K562 (cell line): ENCODE measurements around the gene SLC48A1. TPM values are rescaled to one million over a fixed set of nuclear protein-coding genes. Genes with fewer than 3 reads are reported as not detected.
A peak's percentile ranks its signal among the peaks of the same experiment; 100 is the strongest.

ENCODE experiments used
- ATAC-seq: fragments of 200-7000 bp; cut with Tn5 transposase; 3 replicates; pipeline ENCODE4 v1.9.1; 2020; ENCODE audit warnings: moderate library complexity
- BruUV-seq: library from RNA; stranded (reverse); fragments of 400-500 nt; replicated peaks from 2 replicates; lab custom pipeline; 2021; lab: Mats Ljungman, UMichigan
- CTCF ChIA-PET: fragments of 300-600 bp; formaldehyde crosslinking; extraction: SDS; loops from one replicate; lab custom pipeline; 2021; ENCODE audit warnings: low intra/inter-chr PET ratio; lab: Yijun Ruan, JAX
- POLR2A ChIA-PET: fragments of 300-600, 350-650 bp; sonication (Branson Sonifier 250); formaldehyde crosslinking; extraction: SDS; loops from one replicate; lab custom pipeline; 2021; ENCODE audit warnings: antibody characterized with exemption, inconsistent platforms; lab: Yijun Ruan, JAX
- DNase-seq, 4 experiments: peaks; one replicate each; pipeline versions ENCODE4 v3.0.0 to v3.0.0-alpha.2; 2011 to 2018; ENCODE audit warnings: low spot score in 3 of 4, mixed read lengths in 3 of 4; ENCODE audit errors: extremely low read depth in 1 of 4
- FAIRE-seq: peaks from 2 replicates; lab custom pipeline; 2011; peaks lifted over from hg19 to GRCh38; lab: Jason Lieb, UNC
- H2AFZ ChIP-seq: 2 replicates; pipeline ENCODE4 v1.6.0; 2011; ENCODE audit warnings: low read depth, low read length, control low read depth, inconsistent platforms
- H3K27ac ChIP-seq: fragments of 200-600 bp; 3 replicates; pipeline ENCODE4 v1.8.0; 2011; ENCODE audit warnings: low read depth, mild to moderate bottlenecking, control low read depth, inconsistent platforms, low read length, moderate library complexity, mixed read lengths; ENCODE audit errors: extremely low read depth
- H3K27me3 ChIP-seq, 2 experiments: fragments of 300-600 bp in 1 of 2; 2 replicates in 1 of 2; 3 replicates in 1 of 2; pipeline versions ENCODE4 v1.6.0 to v1.8.0; 2011; ENCODE audit warnings: inconsistent platforms in 2 of 2, low read length in 2 of 2, mild to moderate bottlenecking in 1 of 2, mixed read lengths in 1 of 2, moderate library complexity in 1 of 2; ENCODE audit not compliant: control insufficient read depth in 2 of 2, insufficient read depth in 2 of 2
- H3K36me3 ChIP-seq: fragments of 300-600 bp; 3 replicates; pipeline ENCODE4 v1.8.0; 2011; ENCODE audit warnings: mild to moderate bottlenecking, low read length, inconsistent platforms; ENCODE audit not compliant: control insufficient read depth, insufficient read depth
- H3K4me1 ChIP-seq, 2 experiments: fragments of 200-600 bp in 1 of 2; replicated peaks in 1 of 2; 2 replicates in 1 of 2; 3 replicates in 1 of 2; pipeline versions ENCODE4 v1.5.1 to v1.8.0; 2011; ENCODE audit warnings: inconsistent platforms in 2 of 2, low read length in 2 of 2, mild to moderate bottlenecking in 1 of 2, mixed read lengths in 1 of 2, moderate library complexity in 1 of 2; ENCODE audit not compliant: control insufficient read depth in 2 of 2, insufficient read depth in 2 of 2
- H3K4me2 ChIP-seq: 2 replicates; pipeline ENCODE4 v1.6.1; 2011; ENCODE audit warnings: low read length, control low read depth, inconsistent platforms, mixed read lengths; ENCODE audit not compliant: insufficient read depth
- H3K4me3 ChIP-seq: fragments of 200-600 bp; sonication (generic), shearing (Covaris generic); 2 replicates; pipeline ENCODE4 v1.5.1; 2016; ENCODE audit warnings: control low read depth, inconsistent platforms
- H3K79me2 ChIP-seq: fragments of 200-600 bp; 3 replicates; pipeline ENCODE4 v1.8.0; 2011; ENCODE audit warnings: low read length, inconsistent platforms; ENCODE audit not compliant: control insufficient read depth, insufficient read depth
- H3K9ac ChIP-seq, 2 experiments: 2 replicates each; pipeline versions ENCODE4 v1.6.0 to v1.6.1; 2011; ENCODE audit warnings: low read depth in 2 of 2, low read length in 2 of 2, control low read depth in 1 of 2, inconsistent platforms in 1 of 2, mild to moderate bottlenecking in 1 of 2, mixed read lengths in 1 of 2; ENCODE audit not compliant: insufficient read depth in 1 of 2
- H3K9me1 ChIP-seq: one replicate; pipeline ENCODE4 v1.6.0; 2011; ENCODE audit warnings: inconsistent platforms, mild to moderate bottlenecking, low read length, moderate library complexity; ENCODE audit not compliant: control insufficient read depth, insufficient read depth
- H3K9me3 ChIP-seq: replicated peaks from 2 replicates; pipeline ENCODE4 v1.5.1; 2011; ENCODE audit warnings: low read depth, low read length, inconsistent platforms; ENCODE audit not compliant: control insufficient read depth, insufficient read depth
- H4K20me1 ChIP-seq: replicated peaks from 2 replicates; pipeline ENCODE4 v1.6.1; 2011; ENCODE audit warnings: low read length, inconsistent platforms, mixed read lengths; ENCODE audit not compliant: control insufficient read depth, insufficient read depth
- CBFA2T3 ChIP-seq: fragments of 450-650 bp; IDR thresholded peaks from 2 replicates; pipeline ENCODE4 v1.6.1; 2017
- CREB1 ChIP-seq, 2 experiments: sonication (generic) in 1 of 2; formaldehyde crosslinking in 1 of 2; IDR thresholded peaks; 2 replicates each; pipeline versions ENCODE4 v1.6.1 to v1.8.0; 2012 to 2022; ENCODE audit warnings: inconsistent platforms in 1 of 2, mild to moderate bottlenecking in 1 of 2, missing genetic modification reagents in 1 of 2, moderate library complexity in 1 of 2
- CREBBP ChIP-seq: IDR thresholded peaks from one replicate; pipeline ENCODE4 v1.6.1; 2012; ENCODE audit warnings: low read depth, mild to moderate bottlenecking, control low read depth, inconsistent platforms, low read length
- FOXO4 ChIP-seq: fragments of 450-650 bp; formaldehyde crosslinking; IDR thresholded peaks from 2 replicates; pipeline ENCODE4 v1.4.0; 2020; ENCODE audit warnings: mild to moderate bottlenecking, moderate library complexity
- PTTG1 ChIP-seq: fragments of 450-650 bp; IDR thresholded peaks from 2 replicates; pipeline ENCODE4 v1.6.1; 2016; ENCODE audit warnings: low read depth, mild to moderate bottlenecking, missing genetic modification characterization, missing compliant biosample characterization
- RBM25 ChIP-seq: fragments of 200-400 bp; formaldehyde crosslinking; IDR thresholded peaks from 2 replicates; pipeline ENCODE4 v1.6.1; 2018; ENCODE audit warnings: low read length, low read depth, moderate library complexity; ENCODE audit not compliant: severe bottlenecking
- TAF9B ChIP-seq: fragments of 450-650 bp; IDR thresholded peaks from 2 replicates; pipeline ENCODE4 v1.6.1; 2018; ENCODE audit warnings: mild to moderate bottlenecking; ENCODE audit not compliant: partially characterized antibody
- TAL1 ChIP-seq: fragments of 450-650 bp; IDR thresholded peaks from 2 replicates; pipeline ENCODE4 v1.6.1; 2016; ENCODE audit warnings: mild to moderate bottlenecking
- TCF3 ChIP-seq: sonication (generic); formaldehyde crosslinking; IDR thresholded peaks from 2 replicates; pipeline ENCODE4 v1.4.0; 2020; ENCODE audit warnings: mild to moderate bottlenecking, missing genetic modification reagents
- TEAD2 ChIP-seq: fragments of 450-650 bp; IDR thresholded peaks from 2 replicates; pipeline ENCODE4 v1.6.1; 2016; ENCODE audit warnings: missing genetic modification characterization, control low read depth, missing compliant biosample characterization
- ZNF274 ChIP-seq: IDR thresholded peaks from 2 replicates; pipeline ENCODE4 v1.6.1; 2011; ENCODE audit warnings: low read depth, mild to moderate bottlenecking, low read length, moderate library complexity, borderline replicate concordance
- ZSCAN32 ChIP-seq: fragments of 450-650 bp; formaldehyde crosslinking; IDR thresholded peaks from 2 replicates; pipeline ENCODE4 v1.4.0; 2020; ENCODE audit warnings: mild to moderate bottlenecking, moderate library complexity
- WGBS: fragments of 100-300 bp; shearing (Covaris generic); methylation state at CpG from one replicate; pipeline ENCODE4 v1.1.6; 2016; ENCODE audit warnings: low coverage, mixed read lengths; ENCODE audit not compliant: insufficient coverage; ENCODE audit errors: missing lambda C conversion rate; 5-methylcytosine and 5-hydroxymethylcytosine counted together
- in situ Hi-C: fragments of 300-500 bp; cut with MboI; formaldehyde crosslinking; loops from 4 replicates; pipeline ENCODE4 v1.15.0; 2018; ENCODE audit warnings: inconsistent platforms, mixed read lengths
- intact Hi-C: fragments of 100-400 bp; cut with micrococcal nuclease; formaldehyde crosslinking; loops from 2 replicates; pipeline ENCODE4 v1.14.2; 2022
- polyA plus RNA-seq, 8 experiments: library from polyadenylated mRNA; depleted of rRNA in 4 of 8; stranded (reverse) in 5 of 8; unstranded in 3 of 8; fragments of >200 nt; fragmentation: Nextera tagmentation in 2 of 8; fragmentation: Illumina TruSeq in 1 of 8; extraction: Ambion mirVana in 2 of 8; extraction: Trizol in 1 of 8; gene quantifications; 2 replicates each; pipeline versions ENCODE4 v1.2.1 to v1.2.3, GENCODE V29; 2011 to 2014; ENCODE audit warnings: inconsistent platforms in 1 of 8, missing spikeins in 1 of 8
- total RNA-seq, 7 experiments: library from RNA; depleted of rRNA in 6 of 7; stranded (reverse); fragments of >200 nt in 6 of 7; fragmentation: Illumina TruSeq in 2 of 7; extraction: Trizol in 2 of 7; gene quantifications; 2 replicates each; pipeline versions ENCODE4 v1.2.1 to v1.2.3, GENCODE V29; 2011 to 2021; ENCODE audit warnings: low replicate concordance in 1 of 7
- TF ChIP-seq, protein P1 (sequence below), 2 experiments: IDR thresholded peaks in 1 of 2; conservative IDR thresholded peaks in 1 of 2; 2 replicates each; pipeline ENCODE4 v1.6.1; 2016; ENCODE audit warnings: low read depth in 2 of 2, mild to moderate bottlenecking in 1 of 2, missing compliant biosample characterization in 1 of 2, missing genetic modification characterization in 1 of 2, moderate library complexity in 1 of 2

Gene SLC48A1
- total and polyA plus RNA-seq, 9 of the 15 experiments (the other 6 are each of a cell fraction or from before 2014, with no cell fraction given), result 10.7 to 37.5 (median 18.7) TPM

DNA sequence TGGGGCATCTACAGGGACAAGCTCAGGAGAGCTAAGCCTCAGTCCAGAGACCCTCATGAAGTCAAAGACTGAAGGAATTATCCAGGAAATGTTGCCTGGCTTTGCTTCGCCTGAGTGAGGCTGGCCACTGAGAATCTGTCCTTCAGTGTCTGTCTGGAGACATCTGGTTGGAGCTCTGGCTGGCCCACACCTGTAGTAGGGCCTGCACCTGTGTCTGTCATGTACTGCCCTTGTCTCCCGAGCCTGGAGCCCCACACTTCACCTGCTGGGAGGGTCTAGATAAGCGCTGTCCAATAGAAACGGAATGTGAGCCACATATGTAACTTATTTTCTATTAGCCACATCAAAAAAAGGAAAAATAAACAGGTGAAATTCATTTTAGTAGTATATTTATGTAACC is 56.5 kb downstream of the SLC48A1 start:
- in situ Hi-C loops, result no loop called here
- Histone ChIP-seq H3K9ac (peak overlapping the region; percentile 46 to 85; a peak in 3 of 4 replicates), H2AFZ (peak overlapping the region; percentile 78)

More for the DNA sequence above, 56.5 kb downstream of the SLC48A1 start:
- ChIA-PET CTCF (interaction anchor here (0.7 kb wide), 1 partner anchor 243 kb away, joined by 5 read pairs; no protein-coding TSS in a partner anchor), POLR2A (interaction anchor here (1.0 to 3.4 kb wide), 5 partner anchors 9 to 57 kb away, joined by 3 to 18 read pairs (median 5); no protein-coding TSS in a partner anchor)
- H3K4me3 ChIP-seq, result peak overlapping the region; percentile 11; the same call in 1 of the 2 replicates
- 13% methylated on average over 4 of the region's 4 CpGs for WGBS
- H3K4me2 ChIP-seq, result peak overlapping the region; percentile 76
- BruUV-seq, result no TSS peak
- H3K27me3 ChIP-seq, result no peaks in the 10 kb centered on the region
- H3K9me3 ChIP-seq, result no peaks in the 10 kb centered on the region
- peaks cover 6% of the 10 kb centered on the region; the same call in 2 of the 3 replicates for H3K79me2 ChIP-seq
- FAIRE-seq, result peak; percentile 15
- TF ChIP-seq TAL1 (peak; percentile 10; the same call in 1 of the 2 replicates), ZNF274 (no peak), PTTG1 (tag) (no peak), TEAD2 (tag) (no peak), CBFA2T3 (peak; percentile 43), TAF9B (no peak), RBM25 (no peak), ZSCAN32 (no peak), CREB1 (IDR thresholded peaks at IDR 0.05) (no peak), CREB1 (CRISPR knock-in tag; IDR thresholded peaks at IDR 0.05) (no peak), CREBBP (no peak), TCF3 (CRISPR knock-in tag) (0 out of 2 replicates have a peak, but pooled peaks have one; percentile 18), FOXO4 (no peak)
- TF ChIP-seq, protein P1, sequence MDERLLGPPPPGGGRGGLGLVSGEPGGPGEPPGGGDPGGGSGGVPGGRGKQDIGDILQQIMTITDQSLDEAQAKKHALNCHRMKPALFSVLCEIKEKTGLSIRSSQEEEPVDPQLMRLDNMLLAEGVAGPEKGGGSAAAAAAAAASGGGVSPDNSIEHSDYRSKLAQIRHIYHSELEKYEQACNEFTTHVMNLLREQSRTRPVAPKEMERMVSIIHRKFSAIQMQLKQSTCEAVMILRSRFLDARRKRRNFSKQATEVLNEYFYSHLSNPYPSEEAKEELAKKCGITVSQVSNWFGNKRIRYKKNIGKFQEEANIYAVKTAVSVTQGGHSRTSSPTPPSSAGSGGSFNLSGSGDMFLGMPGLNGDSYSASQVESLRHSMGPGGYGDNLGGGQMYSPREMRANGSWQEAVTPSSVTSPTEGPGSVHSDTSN (CRISPR knock-in tag; IDR thresholded peaks at IDR 0.05; ENCODE audit: low read depth), result no peak
- TF ChIP-seq, protein P1 (tag; conservative IDR thresholded peaks at IDR 0.05; ENCODE audit: low read depth), result no peak
- H3K27ac ChIP-seq, result peak overlapping the region; percentile 65
- no peaks in the 10 kb centered on the region for H3K9me1 ChIP-seq
- H3K36me3 ChIP-seq, result no peaks in the 10 kb centered on the region
- peak in 3 of 4 experiments; percentile 44 to 57 (median 53) for DNase-seq
- no peaks in the 10 kb centered on the region for H4K20me1 ChIP-seq
- peaks cover 52 to 54% of the 10 kb centered on the region in 2 experiments for H3K4me1 ChIP-seq
- ATAC-seq, result peak; percentile 27
- intact Hi-C loops, result no loop called here
